Body of pancreas (tissue), 4 donors: Measurements from ENCODE around the gene NUDT2.

Experiments used
- POLR2A ChIP-seq, 3 donors: fragments of 450-650 bp; IDR thresholded peaks; one replicate each; pipeline ENCODE4 v1.6.1; 2016; ENCODE audit warnings: antibody characterized with exemption in 3 of 3, mild to moderate bottlenecking in 2 of 3
- TF ChIP-seq, protein P1 (sequence below), 7 experiments: fragments of 450-650 bp in 4 of 7; fragments of 200-600 bp in 3 of 7; sonication (generic) in 3 of 7; IDR thresholded peaks; one replicate each; pipeline ENCODE4 v1.5.1; 2016 to 2019; ENCODE audit warnings: antibody characterized with exemption in 7 of 7

GRCh38 chr9:34386656-34387055 lies 57.3 kb downstream of the NUDT2 start:
- TF ChIP-seq, protein P1, sequence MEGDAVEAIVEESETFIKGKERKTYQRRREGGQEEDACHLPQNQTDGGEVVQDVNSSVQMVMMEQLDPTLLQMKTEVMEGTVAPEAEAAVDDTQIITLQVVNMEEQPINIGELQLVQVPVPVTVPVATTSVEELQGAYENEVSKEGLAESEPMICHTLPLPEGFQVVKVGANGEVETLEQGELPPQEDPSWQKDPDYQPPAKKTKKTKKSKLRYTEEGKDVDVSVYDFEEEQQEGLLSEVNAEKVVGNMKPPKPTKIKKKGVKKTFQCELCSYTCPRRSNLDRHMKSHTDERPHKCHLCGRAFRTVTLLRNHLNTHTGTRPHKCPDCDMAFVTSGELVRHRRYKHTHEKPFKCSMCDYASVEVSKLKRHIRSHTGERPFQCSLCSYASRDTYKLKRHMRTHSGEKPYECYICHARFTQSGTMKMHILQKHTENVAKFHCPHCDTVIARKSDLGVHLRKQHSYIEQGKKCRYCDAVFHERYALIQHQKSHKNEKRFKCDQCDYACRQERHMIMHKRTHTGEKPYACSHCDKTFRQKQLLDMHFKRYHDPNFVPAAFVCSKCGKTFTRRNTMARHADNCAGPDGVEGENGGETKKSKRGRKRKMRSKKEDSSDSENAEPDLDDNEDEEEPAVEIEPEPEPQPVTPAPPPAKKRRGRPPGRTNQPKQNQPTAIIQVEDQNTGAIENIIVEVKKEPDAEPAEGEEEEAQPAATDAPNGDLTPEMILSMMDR (IDR thresholded peaks at IDR 0.05), result no peak
- TF ChIP-seq POLR2A (IDR thresholded peaks at IDR 0.05), result no peak
